Stomach (tissue), 4 donors: ENCODE data around the gene FA2H.

Source experiments
- POLR2A ChIP-seq, 4 donors: fragments of 450-650 bp; IDR thresholded peaks; one replicate each; pipeline ENCODE4 v1.6.1; 2016; ENCODE audit warnings: antibody characterized with exemption in 4 of 4, control low read depth in 2 of 4, mild to moderate bottlenecking in 1 of 4, moderate library complexity in 1 of 4
- POLR2AphosphoS5 ChIP-seq, 3 donors: sonication (generic); formaldehyde crosslinking; IDR thresholded peaks; one replicate each; pipeline ENCODE4 v1.6.1; 2016; ENCODE audit warnings: antibody characterized with exemption in 3 of 3
- TF ChIP-seq, protein P1 (sequence below), 7 experiments: fragments of 450-650 bp in 4 of 7; fragments of 200-600 bp in 3 of 7; sonication (generic) in 3 of 7; IDR thresholded peaks; one replicate each; pipeline ENCODE4 v1.5.1; 2016 to 2019; ENCODE audit warnings: antibody characterized with exemption in 7 of 7, control low read depth in 2 of 7, mild to moderate bottlenecking in 1 of 7

DNA sequence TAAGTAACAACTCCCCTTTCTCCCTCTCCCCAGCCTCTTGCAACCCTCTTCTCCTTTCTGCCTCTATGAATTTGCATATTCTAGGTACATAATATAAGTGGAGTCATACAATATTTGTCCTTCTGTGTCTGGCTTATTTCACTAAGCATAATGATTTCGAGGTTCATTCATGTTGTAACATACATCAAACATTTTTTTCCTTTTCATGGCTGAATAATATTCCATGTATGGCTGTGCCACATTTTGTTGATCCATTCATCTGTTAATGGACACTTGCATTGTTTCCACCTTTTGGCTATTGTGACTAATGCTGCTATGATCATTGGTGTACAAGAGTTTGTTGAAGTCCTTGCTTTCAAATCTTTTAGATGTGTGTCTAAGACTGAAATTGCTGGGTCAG, 17.6 kb upstream of the FA2H start:
- TF ChIP-seq, protein P1, sequence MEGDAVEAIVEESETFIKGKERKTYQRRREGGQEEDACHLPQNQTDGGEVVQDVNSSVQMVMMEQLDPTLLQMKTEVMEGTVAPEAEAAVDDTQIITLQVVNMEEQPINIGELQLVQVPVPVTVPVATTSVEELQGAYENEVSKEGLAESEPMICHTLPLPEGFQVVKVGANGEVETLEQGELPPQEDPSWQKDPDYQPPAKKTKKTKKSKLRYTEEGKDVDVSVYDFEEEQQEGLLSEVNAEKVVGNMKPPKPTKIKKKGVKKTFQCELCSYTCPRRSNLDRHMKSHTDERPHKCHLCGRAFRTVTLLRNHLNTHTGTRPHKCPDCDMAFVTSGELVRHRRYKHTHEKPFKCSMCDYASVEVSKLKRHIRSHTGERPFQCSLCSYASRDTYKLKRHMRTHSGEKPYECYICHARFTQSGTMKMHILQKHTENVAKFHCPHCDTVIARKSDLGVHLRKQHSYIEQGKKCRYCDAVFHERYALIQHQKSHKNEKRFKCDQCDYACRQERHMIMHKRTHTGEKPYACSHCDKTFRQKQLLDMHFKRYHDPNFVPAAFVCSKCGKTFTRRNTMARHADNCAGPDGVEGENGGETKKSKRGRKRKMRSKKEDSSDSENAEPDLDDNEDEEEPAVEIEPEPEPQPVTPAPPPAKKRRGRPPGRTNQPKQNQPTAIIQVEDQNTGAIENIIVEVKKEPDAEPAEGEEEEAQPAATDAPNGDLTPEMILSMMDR (IDR thresholded peaks at IDR 0.05), result no peak
- TF ChIP-seq POLR2AphosphoS5 (IDR thresholded peaks at IDR 0.05) (no peak), POLR2A (IDR thresholded peaks at IDR 0.05) (no peak)
